CD14-positive monocyte (primary cell): ENCODE measurements around the gene PCDH8. TPM values are rescaled to one million over a fixed set of nuclear protein-coding genes. Genes with fewer than 3 reads are reported as not detected.
A peak's percentile ranks its signal among the peaks of the same experiment; 100 is the strongest.

Experiments used
- DNase-seq, 3 donors: peaks; one replicate each; pipeline ENCODE4 v3.0.0-alpha.2; 2011 to 2022
- H2AFZ ChIP-seq: 2 replicates; pipeline ENCODE4 v1.6.0; 2012; ENCODE audit warnings: mild to moderate bottlenecking, low read depth, low read length, inconsistent platforms; ENCODE audit not compliant: insufficient read depth, poor library complexity, severe bottlenecking
- H3K27ac ChIP-seq, 2 donors: 1 replicate in 1 of 2; 2 replicates in 1 of 2; pipeline ENCODE4 v1.5.1; 2012 to 2013; ENCODE audit warnings: low read length in 2 of 2, control low read depth in 1 of 2, inconsistent platforms in 1 of 2, low read depth in 1 of 2, mild to moderate bottlenecking in 1 of 2
- H3K27me3 ChIP-seq, 2 donors: one replicate each; pipeline versions ENCODE4 v1.6.0 to v1.6.1; 2011 to 2013; ENCODE audit warnings: low read length in 2 of 2; ENCODE audit not compliant: control insufficient read depth in 2 of 2, insufficient read depth in 2 of 2
- H3K36me3 ChIP-seq, 2 donors: replicated peaks in 1 of 2; 1 replicate in 1 of 2; 2 replicates in 1 of 2; pipeline versions ENCODE4 v1.5.1 to v1.6.1; 2012 to 2013; ENCODE audit warnings: low read length in 2 of 2, control low read depth in 1 of 2, inconsistent platforms in 1 of 2, mild to moderate bottlenecking in 1 of 2; ENCODE audit not compliant: insufficient read depth in 2 of 2, control insufficient read depth in 1 of 2
- H3K4me1 ChIP-seq, 2 donors: 1 replicate in 1 of 2; 2 replicates in 1 of 2; pipeline versions ENCODE4 v1.5.1 to v1.6.1; 2012 to 2013; ENCODE audit warnings: low read length in 2 of 2, control low read depth in 1 of 2, inconsistent platforms in 1 of 2, mild to moderate bottlenecking in 1 of 2, moderate library complexity in 1 of 2; ENCODE audit not compliant: insufficient read depth in 2 of 2, control insufficient read depth in 1 of 2
- H3K4me2 ChIP-seq: replicated peaks from 2 replicates; pipeline ENCODE3; 2012; ENCODE audit warnings: low read length, moderate library complexity, mild to moderate bottlenecking; ENCODE audit not compliant: poor library complexity, severe bottlenecking; ENCODE audit errors: extremely low read depth
- H3K4me3 ChIP-seq, 3 experiments: fragments of 200-600 bp in 1 of 3; sonication (generic) in 1 of 3; replicated peaks in 1 of 3; 1 replicate in 2 of 3; 2 replicates in 1 of 3; pipeline ENCODE4 v1.5.1; 2011 to 2013; ENCODE audit warnings: low read length in 3 of 3, mild to moderate bottlenecking in 3 of 3, control low read depth in 2 of 3, low read depth in 2 of 3, inconsistent platforms in 1 of 3, moderate library complexity in 1 of 3
- H3K79me2 ChIP-seq: 2 replicates; pipeline ENCODE4 v1.6.0; 2012; ENCODE audit warnings: mild to moderate bottlenecking, control low read depth, inconsistent platforms, low read length, moderate library complexity; ENCODE audit not compliant: insufficient read depth
- H3K9ac ChIP-seq: 2 replicates; pipeline ENCODE4 v1.6.0; 2017; ENCODE audit warnings: low read length, mild to moderate bottlenecking; ENCODE audit not compliant: insufficient read depth, poor library complexity, severe bottlenecking
- H3K9me3 ChIP-seq, 2 donors: replicated peaks in 1 of 2; 1 replicate in 1 of 2; 2 replicates in 1 of 2; pipeline versions ENCODE4 v1.5.1 to v1.6.1; 2012 to 2013; ENCODE audit warnings: low read length in 2 of 2, control low read depth in 1 of 2; ENCODE audit not compliant: control insufficient read depth in 1 of 2, insufficient read depth in 1 of 2
- H4K20me1 ChIP-seq: 2 replicates; pipeline ENCODE4 v1.6.0; 2012; ENCODE audit warnings: mild to moderate bottlenecking, low read length, control low read depth, moderate library complexity; ENCODE audit not compliant: insufficient read depth
- H3K27ac Mint-ChIP-seq, 7 donors: one replicate each; pipeline ENCODE4 v1.8.0; 2020; ENCODE audit warnings: mild to moderate bottlenecking in 7 of 7, mixed read lengths in 7 of 7, moderate library complexity in 6 of 7, inconsistent platforms in 2 of 7
- H3K27me3 Mint-ChIP-seq, 3 donors: one replicate each; pipeline ENCODE4 v1.8.0; 2021 to 2022; ENCODE audit warnings: low read depth in 3 of 3, mild to moderate bottlenecking in 3 of 3, mixed read lengths in 3 of 3, moderate library complexity in 3 of 3, inconsistent platforms in 1 of 3
- H3K36me3 Mint-ChIP-seq, 2 donors: one replicate each; pipeline ENCODE4 v1.8.0; 2020; ENCODE audit warnings: mixed read lengths in 2 of 2, inconsistent platforms in 1 of 2, mild to moderate bottlenecking in 1 of 2
- H3K4me1 Mint-ChIP-seq: one replicate; pipeline ENCODE4 v1.8.0; 2020; ENCODE audit warnings: mild to moderate bottlenecking, mixed read lengths
- H3K4me3 Mint-ChIP-seq, 2 donors: one replicate each; pipeline ENCODE4 v1.8.0; 2020; ENCODE audit warnings: mild to moderate bottlenecking in 2 of 2, mixed read lengths in 2 of 2, moderate library complexity in 1 of 2
- H3K9me3 Mint-ChIP-seq, 7 donors: one replicate each; pipeline ENCODE4 v1.8.0; 2020 to 2022; ENCODE audit warnings: mixed read lengths in 7 of 7, mild to moderate bottlenecking in 6 of 7, moderate library complexity in 6 of 7, inconsistent platforms in 2 of 7
- CTCF ChIP-seq: fragments of 200-600 bp; IDR thresholded peaks from one replicate; pipeline ENCODE4 v1.8.0; 2022; ENCODE audit warnings: antibody characterized with exemption, mild to moderate bottlenecking
- WGBS: methylation state at CpG from one replicate; pipeline ENCODE4 v1.1.5; 2013; ENCODE audit warnings: missing lambda C conversion rate; ENCODE audit not compliant: insufficient coverage; 5-methylcytosine and 5-hydroxymethylcytosine counted together
- intact Hi-C, 2 donors: fragments of 100-400 bp; cut with micrococcal nuclease; formaldehyde crosslinking; loops; one replicate each; pipeline versions ENCODE4 v1.15.0 to v1.15.1; 2023
- polyA plus RNA-seq, 3 donors: library from polyadenylated mRNA; depleted of rRNA in 1 of 3; unstranded in 2 of 3; stranded (reverse) in 1 of 3; fragments of 300-500 nt in 2 of 3; fragments of >200 nt in 1 of 3; fragmentation: Illumina TruSeq in 2 of 3; gene quantifications; 1 replicate in 2 of 3; 2 replicates in 1 of 3; pipeline ENCODE4 v1.2.3, GENCODE V29; 2012 to 2021

PCDH8 gene
- polyA plus RNA-seq, 3 donors: not detected

GRCh38 chr13:52810011-52810410 lies 38.4 kb downstream of the PCDH8 start:
- no peaks in the 10 kb centered on the region for H3K36me3 Mint-ChIP-seq
- intact Hi-C loops: no loop called here
- Histone ChIP-seq H4K20me1 (no peaks in the 10 kb centered on the region), H3K79me2 (no peaks in the 10 kb centered on the region), H3K27me3 (no peaks in the 10 kb centered on the region), H2AFZ (no peak overlapping the region), H3K4me3 (no peak overlapping the region), H3K4me1 (no peaks in the 10 kb centered on the region), H3K9me3 (peaks cover under 1 to 1% of the 10 kb centered on the region in 2 donors), H3K4me2 (no peak overlapping the region), H3K9ac (no peak overlapping the region), H3K36me3 (no peaks in the 10 kb centered on the region), H3K27ac (no peak overlapping the region)
- H3K9me3 Mint-ChIP-seq: peaks cover 0 to 5% (median 3%) of the 10 kb centered on the region in 7 donors
- peaks cover 3 to 4% (median 4%) of the 10 kb centered on the region in 3 donors for H3K27me3 Mint-ChIP-seq
- no CpG with 5 or more reads among the region's 5 CpGs for WGBS
- TF ChIP-seq CTCF: no peak
- no peak for DNase-seq
- H3K27ac Mint-ChIP-seq: no peak overlapping the region
- peaks cover 6% of the 10 kb centered on the region for H3K4me1 Mint-ChIP-seq
- H3K4me3 Mint-ChIP-seq: no peak overlapping the region

GRCh38 chr13:52809310-52809769 lies 39.1 kb downstream of the PCDH8 start:
- Histone ChIP-seq H3K4me3 (no peak overlapping the region), H4K20me1 (no peaks in the 10 kb centered on the region), H3K9me3 (no peaks in the 10 kb centered on the region), H3K9ac (no peak overlapping the region), H3K36me3 (no peaks in the 10 kb centered on the region), H3K4me2 (no peak overlapping the region), H3K27ac (no peak overlapping the region), H2AFZ (no peak overlapping the region), H3K79me2 (no peaks in the 10 kb centered on the region), H3K4me1 (no peaks in the 10 kb centered on the region), H3K27me3 (no peaks in the 10 kb centered on the region)
- Mint-ChIP-seq H3K27me3 (peaks cover 3 to 8% (median 5%) of the 10 kb centered on the region in 3 donors), H3K36me3 (no peaks in the 10 kb centered on the region), H3K4me1 (peaks cover 6% of the 10 kb centered on the region), H3K9me3 (peaks cover 0 to 3% (median 1%) of the 10 kb centered on the region in 7 donors), H3K27ac (no peak overlapping the region), H3K4me3 (no peak overlapping the region)
- 18% methylated on average over 1 of the region's 3 CpGs for WGBS
- TF ChIP-seq CTCF: peak; percentile 67
- intact Hi-C loops: no loop called here
- peak; percentile 14 to 41 (median 39) for DNase-seq
